Mesenchymal stem cell (in vitro differentiated cells and primary cell): ENCODE results near the gene SRRM4.

ENCODE experiments used
- DNase-seq: peaks from one replicate; pipeline ENCODE4 v3.0.0-alpha.2; 2013
- H2AFZ ChIP-seq: one replicate; pipeline ENCODE4 v1.6.1; 2013; ENCODE audit warnings: low read depth, mild to moderate bottlenecking, control low read depth, inconsistent platforms, low read length, moderate library complexity
- H2AK5ac ChIP-seq: 2 replicates; pipeline ENCODE4 v1.6.1; 2013; ENCODE audit warnings: low read length, moderate library complexity, mild to moderate bottlenecking, inconsistent platforms; ENCODE audit not compliant: severe bottlenecking
- H2BK120ac ChIP-seq: one replicate; pipeline ENCODE4 v1.6.1; 2013; ENCODE audit warnings: low read depth, mild to moderate bottlenecking, inconsistent platforms, low read length, moderate library complexity
- H2BK12ac ChIP-seq, 2 experiments: one replicate each; pipeline ENCODE4 v1.6.1; 2013; ENCODE audit warnings: inconsistent platforms in 2 of 2, low read length in 2 of 2, mild to moderate bottlenecking in 2 of 2, moderate library complexity in 2 of 2, control low read depth in 1 of 2
- H2BK15ac ChIP-seq: one replicate; pipeline ENCODE4 v1.6.1; 2013; ENCODE audit warnings: mild to moderate bottlenecking, low read depth, inconsistent platforms; ENCODE audit not compliant: poor library complexity, severe bottlenecking
- H2BK5ac ChIP-seq: 2 replicates; pipeline ENCODE4 v1.6.1; 2013; ENCODE audit warnings: low read depth, mild to moderate bottlenecking, low read length, control low read depth, inconsistent platforms; ENCODE audit not compliant: poor library complexity, severe bottlenecking
- H3K14ac ChIP-seq, 2 experiments: one replicate each; pipeline ENCODE4 v1.6.1; 2013; ENCODE audit warnings: inconsistent platforms in 2 of 2, low read length in 2 of 2, control low read depth in 1 of 2, mild to moderate bottlenecking in 1 of 2, moderate library complexity in 1 of 2
- H3K18ac ChIP-seq, 2 experiments: one replicate each; pipeline ENCODE4 v1.6.1; 2013; ENCODE audit warnings: inconsistent platforms in 2 of 2, low read length in 2 of 2, control low read depth in 1 of 2, low read depth in 1 of 2, mild to moderate bottlenecking in 1 of 2
- H3K23ac ChIP-seq, 2 experiments: one replicate each; pipeline ENCODE4 v1.6.1; 2013; ENCODE audit warnings: inconsistent platforms in 2 of 2, low read length in 2 of 2, mild to moderate bottlenecking in 2 of 2, moderate library complexity in 2 of 2, control low read depth in 1 of 2
- H3K27ac ChIP-seq: 2 replicates; pipeline ENCODE4 v1.5.1; 2013; ENCODE audit warnings: mild to moderate bottlenecking, moderate library complexity, low read length, control low read depth, inconsistent platforms; ENCODE audit not compliant: poor library complexity, severe bottlenecking
- H3K27me3 ChIP-seq, 2 experiments: 2 replicates each; pipeline versions ENCODE4 v1.6.1 to v1.7.0; 2013; ENCODE audit warnings: low read length in 2 of 2, mild to moderate bottlenecking in 2 of 2, moderate library complexity in 2 of 2, control low read depth in 1 of 2, inconsistent platforms in 1 of 2; ENCODE audit not compliant: control insufficient read depth in 1 of 2, insufficient read depth in 1 of 2
- H3K36me3 ChIP-seq, 2 experiments: 2 replicates each; pipeline versions ENCODE4 v1.6.1 to v1.7.0; 2013; ENCODE audit warnings: low read length in 2 of 2, control low read depth in 1 of 2, inconsistent platforms in 1 of 2, low read depth in 1 of 2, mild to moderate bottlenecking in 1 of 2; ENCODE audit not compliant: insufficient read depth in 2 of 2, control insufficient read depth in 1 of 2
- H3K4ac ChIP-seq, 2 experiments: one replicate each; pipeline ENCODE4 v1.6.1; 2013; ENCODE audit warnings: inconsistent platforms in 2 of 2, low read length in 2 of 2, mild to moderate bottlenecking in 2 of 2, moderate library complexity in 2 of 2, control low read depth in 1 of 2, low read depth in 1 of 2
- H3K4me1 ChIP-seq: 2 replicates; pipeline ENCODE4 v1.6.1; 2013; ENCODE audit warnings: low read depth, low read length, control low read depth; ENCODE audit not compliant: control insufficient read depth, insufficient read depth
- H3K4me2 ChIP-seq: 2 replicates; pipeline ENCODE4 v1.6.1; 2013; ENCODE audit warnings: low read length, mild to moderate bottlenecking, inconsistent platforms; ENCODE audit not compliant: poor library complexity, severe bottlenecking
- H3K4me3 ChIP-seq, 2 experiments: 2 replicates each; pipeline versions ENCODE4 v1.5.1 to v1.7.0; 2013; ENCODE audit warnings: low read length in 2 of 2, mild to moderate bottlenecking in 2 of 2, control low read depth in 1 of 2, low read depth in 1 of 2; ENCODE audit not compliant: insufficient read depth in 1 of 2
- H3K79me1 ChIP-seq: replicated peaks from 2 replicates; pipeline ENCODE4 v1.6.1; 2013; ENCODE audit warnings: mild to moderate bottlenecking, control low read depth, low read length, inconsistent platforms; ENCODE audit not compliant: poor library complexity, severe bottlenecking
- H3K9ac ChIP-seq: 2 replicates; pipeline ENCODE4 v1.7.0; 2013; ENCODE audit warnings: mild to moderate bottlenecking, low read length, moderate library complexity
- H3K9me3 ChIP-seq: 2 replicates; pipeline ENCODE4 v1.7.0; 2013; ENCODE audit warnings: mild to moderate bottlenecking, low read length; ENCODE audit not compliant: control insufficient read depth
- H4K8ac ChIP-seq: one replicate; pipeline ENCODE4 v1.6.1; 2013; ENCODE audit warnings: inconsistent platforms, mild to moderate bottlenecking, low read length, moderate library complexity
- H4K91ac ChIP-seq: one replicate; pipeline ENCODE4 v1.6.1; 2013; ENCODE audit warnings: mild to moderate bottlenecking, low read length, inconsistent platforms
- WGBS: methylation state at CpG from one replicate; pipeline ENCODE4 v1.1.7; 2013; ENCODE audit warnings: mixed read lengths; 5-methylcytosine and 5-hydroxymethylcytosine counted together

SRRM4 gene

GRCh38 chr12:119044094-119044493 lies 62.8 kb downstream of the SRRM4 start:
- Histone ChIP-seq H3K23ac (no peak overlapping the region), H3K4me3 (no peak overlapping the region), H2BK12ac (no peak overlapping the region), H3K9me3 (no peaks in the 10 kb centered on the region), H2BK15ac (no peak overlapping the region), H3K4me1 (no peaks in the 10 kb centered on the region), H2AK5ac (no peak overlapping the region), H3K4me2 (no peak overlapping the region), H3K36me3 (no peaks in the 10 kb centered on the region), H3K4ac (no peak overlapping the region), H3K18ac (no peak overlapping the region), H3K9ac (no peak overlapping the region), H3K27me3 (no peaks in the 10 kb centered on the region), H2BK120ac (no peak overlapping the region), H3K79me1 (no peaks in the 10 kb centered on the region), H4K8ac (no peak overlapping the region), H3K14ac (no peak overlapping the region), H3K27ac (no peak overlapping the region), H4K91ac (no peak overlapping the region), H2BK5ac (no peak overlapping the region), H2AFZ (no peak overlapping the region)
- DNase-seq = no peak
- 95% methylated on average over 3 of the region's 6 CpGs for WGBS

GRCh38 chr12:119047641-119048040 lies 66.3 kb downstream of the SRRM4 start:
- Histone ChIP-seq H3K9ac (no peak overlapping the region), H3K79me1 (no peaks in the 10 kb centered on the region), H3K4ac (no peak overlapping the region), H2BK5ac (no peak overlapping the region), H3K36me3 (no peaks in the 10 kb centered on the region), H2BK15ac (no peak overlapping the region), H2AFZ (no peak overlapping the region), H2AK5ac (no peak overlapping the region), H3K4me1 (no peaks in the 10 kb centered on the region), H3K27me3 (no peaks in the 10 kb centered on the region), H3K18ac (no peak overlapping the region), H3K4me2 (no peak overlapping the region), H4K8ac (no peak overlapping the region), H2BK12ac (no peak overlapping the region), H4K91ac (no peak overlapping the region), H3K14ac (no peak overlapping the region), H3K27ac (no peak overlapping the region), H2BK120ac (no peak overlapping the region), H3K23ac (no peak overlapping the region), H3K4me3 (no peak overlapping the region), H3K9me3 (peaks cover 5% of the 10 kb centered on the region)
- DNase-seq = no peak
- 53% methylated on average over 2 of the region's 2 CpGs for WGBS

GRCh38 chr12:119050663-119051062 lies 69.3 kb downstream of the SRRM4 start:
- DNase-seq = no peak
- Histone ChIP-seq H3K4me3 (no peak overlapping the region), H3K14ac (no peak overlapping the region), H3K9me3 (peaks cover 5% of the 10 kb centered on the region), H3K4ac (no peak overlapping the region), H3K79me1 (no peaks in the 10 kb centered on the region), H2BK15ac (no peak overlapping the region), H2BK12ac (no peak overlapping the region), H3K27ac (no peak overlapping the region), H3K4me2 (no peak overlapping the region), H3K9ac (no peak overlapping the region), H2BK5ac (no peak overlapping the region), H2AFZ (no peak overlapping the region), H4K8ac (no peak overlapping the region), H3K4me1 (no peaks in the 10 kb centered on the region), H4K91ac (no peak overlapping the region), H3K18ac (no peak overlapping the region), H3K27me3 (no peaks in the 10 kb centered on the region), H3K23ac (no peak overlapping the region), H3K36me3 (no peaks in the 10 kb centered on the region), H2BK120ac (no peak overlapping the region), H2AK5ac (no peak overlapping the region)

- Histone ChIP-seq H3K36me3 (no peaks in the 10 kb centered on the region), H2BK15ac (no peak overlapping the region), H3K4ac (no peak overlapping the region), H3K14ac (no peak overlapping the region), H3K4me2 (no peak overlapping the region), H2BK12ac (no peak overlapping the region), H3K4me1 (no peaks in the 10 kb centered on the region), H3K9ac (no peak overlapping the region), H4K91ac (no peak overlapping the region), H2AFZ (no peak overlapping the region), H3K9me3 (peaks cover 5% of the 10 kb centered on the region), H2BK120ac (no peak overlapping the region), H3K27me3 (no peaks in the 10 kb centered on the region), H3K79me1 (no peaks in the 10 kb centered on the region), H3K27ac (no peak overlapping the region), H3K18ac (no peak overlapping the region), H2AK5ac (no peak overlapping the region), H4K8ac (no peak overlapping the region), H2BK5ac (no peak overlapping the region), H3K23ac (no peak overlapping the region), H3K4me3 (no peak overlapping the region)
- no peak for DNase-seq
- 17% methylated on average over 1 of the region's 4 CpGs for WGBS
Measured at GRCh38 chr12:119051474-119051873, 70.1 kb downstream of the SRRM4 start.
